Measurements from ENCODE around the gene RFTN1.

GRCh38 chr3:16477521-16477920, 36.0 kb downstream of the RFTN1 start:
- no peak for TF ChIP-seq CTCF (IDR thresholded peaks at IDR 0.05; ENCODE audit: extremely low read depth in 1 of 2, insufficient read depth in 1 of 2, low read depth in 1 of 2, low read length in 2 of 2)
- no peak for TF ChIP-seq POLR2A (IDR thresholded peaks at IDR 0.05; ENCODE audit: low read depth, low read length)
- TF ChIP-seq POLR2AphosphoS5 (IDR thresholded peaks at IDR 0.05; ENCODE audit: insufficient read depth, low read depth, low read length): no peak
- TF ChIP-seq, protein P1, sequence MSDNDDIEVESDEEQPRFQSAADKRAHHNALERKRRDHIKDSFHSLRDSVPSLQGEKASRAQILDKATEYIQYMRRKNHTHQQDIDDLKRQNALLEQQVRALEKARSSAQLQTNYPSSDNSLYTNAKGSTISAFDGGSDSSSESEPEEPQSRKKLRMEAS (IDR thresholded peaks at IDR 0.05; ENCODE audit: insufficient read depth, insufficient read length): no peak
